GM12892 (cell line): ENCODE measurements around the gene KRT37.

Experiments
- POLR2A ChIP-seq: IDR thresholded peaks from 2 replicates; pipeline ENCODE4 v1.6.1; 2011; ENCODE audit warnings: low read depth, low read length, control low read depth
- TAF1 ChIP-seq: IDR thresholded peaks from 2 replicates; pipeline ENCODE4 v1.6.1; 2011; ENCODE audit warnings: low read depth, mild to moderate bottlenecking, control low read depth, low read length, borderline replicate concordance

- TF ChIP-seq POLR2A: no peak
- no peak for TF ChIP-seq TAF1
These were observed 28.0 kb downstream of the KRT37 start for GRCh38 chr17:41396340-41396739.
